GM19238 (cell line): ENCODE data around the gene NPAT.
A peak's percentile ranks its signal among the peaks of the same experiment; 100 is the strongest.
"Not testable (repeated sequence)": the region's sequence is repeated elsewhere in the genome, so short reads cannot be mapped to it uniquely, and the experiment has no call there.

Experiments
- DNase-seq: peaks from one replicate; pipeline ENCODE4 v3.0.0; 2011; ENCODE audit warnings: low spot score; ENCODE audit not compliant: insufficient read length

NPAT gene

GRCh38 chr11:108160970-108161566 is 61.4 kb downstream of the NPAT start:
- DNase-seq, result peak; percentile 42

- no peak for DNase-seq
These were observed 67.8 kb downstream of the NPAT start for GRCh38 chr11:108154591-108154990.

- DNase-seq, result no peak
These were observed 73.9 kb downstream of the NPAT start for GRCh38 chr11:108148556-108148955.

- no peak for DNase-seq
These were observed 75.3 kb downstream of the NPAT start for GRCh38 chr11:108147150-108147549.

GRCh38 chr11:108144615-108145014 is 77.8 kb downstream of the NPAT start:
- no peak for DNase-seq

DNA sequence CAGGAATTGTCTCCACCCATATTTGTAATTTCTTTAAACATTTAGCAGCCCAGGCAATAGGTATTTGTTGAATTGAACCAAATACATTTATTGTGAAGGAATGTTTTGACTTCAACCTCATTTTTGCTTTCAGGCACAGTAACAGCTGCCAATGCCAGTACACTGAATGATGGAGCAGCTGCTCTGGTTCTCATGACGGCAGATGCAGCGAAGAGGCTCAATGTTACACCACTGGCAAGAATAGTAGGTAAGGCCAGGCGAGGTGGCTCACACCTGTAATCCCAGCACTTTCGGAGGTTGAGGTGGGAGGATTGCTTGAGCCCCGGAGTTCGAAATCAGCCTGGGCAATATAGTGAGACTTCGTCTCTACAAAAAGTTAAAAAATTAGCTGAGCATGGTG is 80.1 kb downstream of the NPAT start:
- DNase-seq, result no peak

GRCh38 chr11:108137212-108137611 is 85.2 kb downstream of the NPAT start:
- DNase-seq, result no peak

GRCh38 chr11:108135845-108136544 is 86.4 kb downstream of the NPAT start:
- DNase-seq, result no peak

DNA sequence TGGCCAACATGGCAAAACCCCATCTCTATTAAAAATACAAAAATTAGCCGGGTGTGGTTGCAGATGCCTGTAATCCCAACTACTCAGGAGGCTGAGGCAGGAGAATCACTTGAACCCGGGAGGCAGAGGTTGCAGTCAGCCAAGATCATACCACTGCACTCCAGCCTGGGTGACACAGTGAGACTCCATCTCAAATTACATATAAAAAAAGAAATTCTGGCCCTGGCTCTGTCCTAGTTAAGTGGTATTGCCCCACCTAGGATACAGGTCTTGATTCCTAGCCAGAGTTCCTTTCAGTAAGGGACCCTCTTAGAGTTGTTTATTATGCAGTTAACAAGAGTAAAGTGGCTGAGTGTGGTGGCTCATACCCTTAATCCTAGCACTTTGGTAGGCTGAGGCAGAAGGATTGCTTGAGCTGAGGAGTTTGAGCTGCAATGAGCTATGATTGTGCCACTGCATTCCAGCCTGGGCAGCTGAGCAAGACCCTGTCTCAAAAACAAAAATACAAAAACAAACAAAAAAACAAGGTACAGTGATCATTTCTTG is 89.4 kb downstream of the NPAT start:
- DNase-seq, result not testable (repeated sequence)

DNA sequence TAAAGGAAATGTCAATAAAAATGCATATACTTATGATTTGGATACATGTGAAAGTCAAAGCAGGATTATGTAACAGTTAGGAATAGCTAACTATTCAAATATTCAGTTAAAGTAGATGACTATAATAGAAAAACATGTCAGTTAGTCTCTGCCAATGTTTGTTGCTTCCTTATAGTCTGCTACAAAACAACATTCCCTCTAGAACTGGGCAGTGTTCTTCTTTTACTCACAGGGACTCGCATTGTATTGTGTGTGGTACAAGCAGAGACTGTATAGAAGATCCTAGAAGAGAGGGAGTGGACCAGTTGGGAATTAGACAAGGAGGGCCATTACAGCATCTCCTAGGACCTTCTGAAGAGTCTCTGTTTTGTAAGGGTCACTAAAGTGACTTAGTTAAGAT is 90.4 kb downstream of the NPAT start:
- DNase-seq, result no peak

DNA sequence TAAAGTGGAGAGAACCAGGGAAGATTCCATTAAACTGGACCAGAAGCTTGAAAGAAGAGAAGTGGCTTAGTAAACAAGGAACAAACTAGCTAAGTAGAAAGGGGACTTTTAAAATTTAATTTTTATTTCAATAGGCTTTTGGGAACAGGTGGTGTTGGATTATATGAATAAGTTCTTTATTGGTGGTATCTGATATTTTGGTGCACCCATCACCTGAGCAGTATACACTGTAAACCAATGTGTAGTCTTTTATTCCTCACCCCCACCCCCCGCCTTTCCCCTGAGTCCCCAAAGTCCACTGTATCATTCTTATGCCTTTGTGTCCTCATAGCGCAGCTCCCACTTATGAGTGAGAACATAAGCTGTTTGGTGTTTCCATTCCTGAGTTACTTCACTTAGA is 93.7 kb downstream of the NPAT start:
- no peak for DNase-seq

- no peak for DNase-seq
These were observed 97.3 kb downstream of the NPAT start for GRCh38 chr11:108125096-108125495.

GRCh38 chr11:108122166-108122628 is 100.2 kb downstream of the NPAT start:
- no peak for DNase-seq

DNA sequence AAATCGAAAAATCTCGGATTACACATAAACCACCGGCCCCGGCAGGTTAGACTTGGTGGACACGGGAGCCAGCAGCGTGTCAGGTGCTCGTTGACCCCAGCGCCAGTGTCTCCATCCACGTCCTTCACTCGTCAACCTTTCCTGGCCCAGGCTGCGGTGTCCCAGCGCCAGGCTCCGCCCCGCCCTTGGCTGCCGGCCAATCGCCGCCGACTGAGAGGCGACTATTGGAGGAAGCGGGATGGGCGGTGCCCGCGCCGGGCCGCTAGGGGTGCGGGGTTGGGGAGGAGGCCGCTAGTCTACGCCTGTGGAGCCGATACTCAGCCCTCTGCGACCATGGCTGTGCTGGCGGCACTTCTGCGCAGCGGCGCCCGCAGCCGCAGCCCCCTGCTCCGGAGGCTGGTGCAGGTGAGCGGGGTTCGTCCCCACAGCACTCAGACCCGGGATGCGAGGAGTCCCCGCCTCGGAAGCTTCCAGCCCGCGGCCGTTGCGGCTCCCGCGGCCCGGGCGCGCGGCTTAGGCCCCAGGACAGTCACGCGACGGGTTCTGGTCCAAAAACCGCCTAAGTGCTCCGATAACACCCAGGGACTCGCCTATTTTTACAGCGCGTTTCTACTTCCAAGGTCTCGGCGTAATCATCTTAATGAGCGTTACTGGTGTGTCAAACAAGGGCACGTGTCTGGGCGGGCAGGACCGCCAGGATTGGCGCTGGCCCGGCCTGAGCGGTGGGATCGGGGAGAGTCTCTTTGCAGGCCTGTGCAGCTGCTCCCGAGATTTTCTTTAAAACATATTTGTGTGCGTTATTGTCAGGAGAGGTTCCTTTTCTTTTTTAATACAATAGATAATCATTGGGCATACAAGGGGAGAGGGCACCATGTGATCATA is 100.9 kb downstream of the NPAT start, which contains the start of gene ACAT1:
ACAT1 (plus strand) TSS at position 294 of the 882 bp plus-strand sequence; CDS start at position 334, 40 bp downstream.
- DNase-seq, result peak; percentile 80

- not testable (repeated sequence) for DNase-seq
These were observed 101.5 kb downstream of the NPAT start for GRCh38 chr11:108120936-108121273.

- DNase-seq, result no peak
These were observed 104.6 kb downstream of the NPAT start for GRCh38 chr11:108117746-108118371.

DNA sequence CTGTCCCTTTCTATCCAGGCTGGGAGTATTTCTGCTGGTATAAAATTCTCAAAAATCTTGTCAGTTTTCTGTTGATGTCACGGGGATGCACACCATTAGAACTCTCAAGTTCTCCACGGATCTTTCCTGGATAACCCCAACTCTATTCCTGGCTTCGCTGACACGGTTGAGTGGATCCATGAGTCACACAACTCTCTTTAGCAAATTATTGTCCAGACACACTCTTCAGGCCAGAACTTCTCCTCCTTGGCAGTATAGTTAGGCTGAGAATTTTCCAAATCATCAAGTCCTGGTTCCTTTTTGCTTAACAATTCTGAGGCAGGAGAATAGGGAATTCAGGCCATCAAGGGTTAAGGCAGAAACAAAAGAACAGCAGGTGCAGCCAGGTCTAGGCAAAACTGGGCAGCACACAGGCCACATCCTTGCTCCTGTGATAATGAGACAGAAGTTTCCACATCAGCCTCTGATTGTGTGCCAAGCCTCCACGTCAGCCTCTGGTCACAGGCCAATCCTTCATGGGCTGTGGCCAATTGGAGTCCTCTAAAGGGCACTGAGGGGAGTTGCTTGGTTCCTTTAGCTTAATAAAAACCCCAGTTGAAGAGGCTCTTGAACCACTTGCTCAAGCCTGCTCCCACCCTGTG is 106.8 kb downstream of the NPAT start:
- DNase-seq, result no peak

DNA sequence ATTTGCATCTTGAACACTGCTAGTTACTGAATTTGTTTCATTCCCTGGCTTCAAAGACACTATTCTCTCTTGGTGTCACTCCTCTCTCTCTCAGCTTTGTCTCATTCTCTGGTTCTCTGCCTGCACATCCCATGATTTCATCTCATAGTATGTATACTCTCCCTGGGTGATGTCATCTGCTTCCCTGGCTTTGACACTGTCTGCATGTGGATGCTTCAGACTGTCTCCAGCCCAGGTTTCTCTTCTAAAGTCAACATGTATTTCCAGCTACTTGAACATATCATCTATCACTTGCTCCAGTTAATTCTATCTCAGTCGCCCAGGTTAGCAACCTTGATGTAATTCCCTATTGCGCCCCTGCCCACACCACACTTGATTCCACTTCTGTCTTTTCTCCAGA is 110.4 kb downstream of the NPAT start:
- no peak for DNase-seq

- no peak for DNase-seq
These were observed 111.3 kb downstream of the NPAT start for GRCh38 chr11:108111126-108111525.
